ENCODE measurements around the gene UBE2O. TPM values are rescaled to one million over a fixed set of nuclear protein-coding genes. Genes with fewer than 3 reads are reported as not detected.

The UBE2O gene
- total RNA-seq, 1 experiment from 2014 or later: 52.6 TPM

- Histone ChIP-seq H4K20me1 (ENCODE audit: control insufficient read depth, insufficient read depth, insufficient read length) (no peaks in the 10 kb centered on the region), H3K9ac (ENCODE audit: extremely low read depth, insufficient read length, low read length) (no peak overlapping the region), H2BK15ac (ENCODE audit: low read depth, low read length) (no peak overlapping the region), H2AK5ac (ENCODE audit: insufficient read length, low read length) (no peak overlapping the region), H3K18ac (ENCODE audit: insufficient read length, low read depth, low read length) (no peak overlapping the region), H3K14ac (ENCODE audit: insufficient read depth, low read length) (no peak overlapping the region), H4K5ac (ENCODE audit: insufficient read length, low read depth, low read length) (no peak overlapping the region), H2BK20ac (ENCODE audit: low read depth, low read length, poor library complexity, severe bottlenecking) (no peak overlapping the region), H4K91ac (ENCODE audit: insufficient read length, low read depth, low read length) (no peak overlapping the region), H3T11ph (ENCODE audit: low read length) (no peak overlapping the region), H3K27me3 (ENCODE audit: insufficient read depth, low read length) (no peaks in the 10 kb centered on the region), H3K23ac (ENCODE audit: insufficient read length, low read depth, low read length) (no peak overlapping the region), H3K4me2 (ENCODE audit: insufficient read depth, insufficient read length, low read length) (no peak overlapping the region), H3K56ac (ENCODE audit: insufficient read length, low read depth, low read length) (no peak overlapping the region), H3K9me3 (ENCODE audit: control insufficient read depth, low read depth, low read length) (no peaks in the 10 kb centered on the region), H3K27ac (ENCODE audit: insufficient read length, low read depth, low read length) (no peak overlapping the region), H2BK120ac (ENCODE audit: low read depth, low read length, poor library complexity, severe bottlenecking) (no peak overlapping the region), H2AFZ (ENCODE audit: low read length) (no peak overlapping the region), H3K4ac (ENCODE audit: low read depth, low read length) (no peak overlapping the region), H4K8ac (replicated peaks; ENCODE audit: insufficient read length, low read depth, low read length) (no peak overlapping the region), H2BK12ac (ENCODE audit: insufficient read length, low read depth, low read length) (no peak overlapping the region), H3K79me2 (ENCODE audit: insufficient read depth, low read length) (peaks cover 18% of the 10 kb centered on the region), H3K23me2 (ENCODE audit: insufficient read length, low read depth, low read length, poor library complexity, severe bottlenecking) (no peaks in the 10 kb centered on the region), H3K4me1 (ENCODE audit: insufficient read depth, low read length) (peaks cover 3% of the 10 kb centered on the region; the same call in 1 of the 2 replicates), H2BK5ac (ENCODE audit: insufficient read length, low read length) (no peak overlapping the region), H3K79me1 (ENCODE audit: insufficient read depth, low read depth, low read length, poor library complexity, severe bottlenecking) (peaks cover 4% of the 10 kb centered on the region)
- no peak overlapping the region for H3K4me3 Mint-ChIP-seq
- no CpG with 5 or more reads among the region's 7 CpGs for WGBS (ENCODE audit: extremely low coverage, insufficient read length, low lambda C conversion rate)
- peaks cover 0 to 3% of the 10 kb centered on the region in 2 experiments; a peak in 1 of 5 replicates for H3K9me3 Mint-ChIP-seq
- peaks cover 3 to 27% (median 15%) of the 10 kb centered on the region in 3 experiments; a peak in 6 of 7 replicates for H3K36me3 Mint-ChIP-seq (ENCODE audit: insufficient read depth in 1 of 3, low read depth in 3 of 3)
- no peak for DNase-seq
- no peak for TF ChIP-seq CTCF (conservative IDR thresholded peaks at IDR 0.05)
- peaks cover 19 to 25% of the 10 kb centered on the region in 2 experiments for H3K4me1 Mint-ChIP-seq
- no peaks in the 10 kb centered on the region for H3K27me3 Mint-ChIP-seq (ENCODE audit: low read depth)
- peak overlapping the region in 1 of 3 experiments; percentile 68; a peak in 3 of 7 replicates for H3K27ac Mint-ChIP-seq
Measured at GRCh38 chr17:76421044-76421407, 31.9 kb downstream of the UBE2O start.
